AG10803 (cell line): ENCODE results near the gene TOP3A.

Experiments
- DNase-seq: peaks from one replicate; pipeline ENCODE4 v3.0.0; 2010; ENCODE audit warnings: low read depth
- H3K4me3 ChIP-seq: 2 replicates; pipeline ENCODE4 v1.5.1; 2011; ENCODE audit warnings: mild to moderate bottlenecking, low read length, control low read depth
- CTCF ChIP-seq: conservative IDR thresholded peaks from 2 replicates; pipeline ENCODE4 v1.5.1; 2011; ENCODE audit warnings: mild to moderate bottlenecking, low read length, control low read depth, inconsistent platforms

Gene TOP3A

GRCh38 chr17:18240449-18240848 lies 74.3 kb downstream of the TOP3A start:
- no peak for TF ChIP-seq CTCF
- DNase-seq: no peak
- no peak overlapping the region for H3K4me3 ChIP-seq

- no peak for DNase-seq
- no peak for TF ChIP-seq CTCF
- H3K4me3 ChIP-seq: no peak overlapping the region
Observed at GRCh38 chr17:18238299-18238698, 76.5 kb downstream of the TOP3A start.

- DNase-seq: no peak
- no peak for TF ChIP-seq CTCF
- H3K4me3 ChIP-seq: no peak overlapping the region
Observed at GRCh38 chr17:18237461-18237860, 77.3 kb downstream of the TOP3A start.

- H3K4me3 ChIP-seq: no peak overlapping the region
- TF ChIP-seq CTCF: no peak
- DNase-seq: no peak
Observed at GRCh38 chr17:18236494-18236893, 78.3 kb downstream of the TOP3A start.

- peak; percentile 35 for DNase-seq
Observed at GRCh38 chr17:18235743-18236256, 79.0 kb downstream of the TOP3A start.

GRCh38 chr17:18234853-18235380 lies 79.9 kb downstream of the TOP3A start:
- DNase-seq: no peak
- no peak for TF ChIP-seq CTCF

More at GRCh38 chr17:18235743-18236256, 79.0 kb downstream of the TOP3A start:
- no peak overlapping the region for H3K4me3 ChIP-seq
- no peak for TF ChIP-seq CTCF

GRCh38 chr17:18233803-18234518 lies 80.8 kb downstream of the TOP3A start:
- no peak for TF ChIP-seq CTCF
- no peak overlapping the region for H3K4me3 ChIP-seq

More at GRCh38 chr17:18234853-18235380, 79.9 kb downstream of the TOP3A start:
- no peak overlapping the region for H3K4me3 ChIP-seq

More at GRCh38 chr17:18233803-18234518, 80.8 kb downstream of the TOP3A start:
- DNase-seq: no peak
